Erythroblast (primary cell): ENCODE data around the gene CERS1.

Source experiments
- DNase-seq, 2 experiments: peaks; one replicate each; lab custom pipeline; 2025; lab: John Stamatoyannopoulos, UW
- GATA1 ChIP-seq: IDR thresholded peaks from 2 replicates; pipeline ENCODE4 v1.6.1; 2011; ENCODE audit warnings: low read depth, mild to moderate bottlenecking, control low read depth, low read length, moderate library complexity
- POLR2A ChIP-seq: IDR thresholded peaks from 2 replicates; pipeline ENCODE4 v1.6.1; 2011; ENCODE audit warnings: mild to moderate bottlenecking, low read length

Gene CERS1

DNA sequence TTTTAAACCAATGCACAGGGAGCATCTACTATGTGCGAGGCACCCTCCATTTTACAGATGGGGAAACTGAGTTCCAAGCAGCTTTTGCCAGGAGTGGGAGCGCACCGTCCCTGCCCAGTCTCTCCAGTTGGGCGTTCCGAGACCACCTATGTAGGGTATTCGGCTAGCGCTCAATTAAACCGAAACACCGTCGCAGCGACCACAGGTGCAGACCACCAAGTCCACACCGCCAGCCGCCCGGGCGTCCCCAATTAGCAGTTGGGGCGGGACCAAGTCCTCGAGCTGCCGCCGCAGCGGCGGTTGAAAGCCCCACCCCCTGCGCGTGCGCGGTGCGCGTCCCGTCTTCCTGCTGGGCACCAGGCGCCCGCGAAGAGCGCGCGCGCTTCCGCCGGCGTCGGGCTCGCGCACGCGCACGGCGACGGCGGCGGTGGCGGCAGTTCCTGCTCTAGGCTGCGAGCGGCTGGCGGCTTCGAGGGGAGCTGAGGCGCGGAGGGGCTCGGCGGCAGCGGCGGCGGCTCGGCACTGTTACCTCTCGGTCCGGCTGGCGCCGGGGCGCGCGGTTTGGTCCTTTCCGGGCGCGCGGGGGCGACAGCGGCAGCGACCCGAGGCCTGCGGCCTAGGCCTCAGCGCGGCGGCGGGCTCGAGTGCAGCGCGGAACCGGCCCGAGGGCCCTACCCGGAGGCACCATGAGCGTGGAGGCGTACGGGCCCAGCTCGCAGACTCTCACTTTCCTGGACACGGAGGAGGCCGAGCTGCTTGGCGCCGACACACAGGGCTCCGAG, 64.2 kb downstream of the CERS1 start, which contains the start of gene UPF1:
Gene UPF1, plus strand, starts transcription at position 436 of the 782 bp plus-strand sequence. Its CDS starts 251 bp downstream, at position 687.
- TF ChIP-seq POLR2A (peak; percentile 90), GATA1 (no peak)

DNA sequence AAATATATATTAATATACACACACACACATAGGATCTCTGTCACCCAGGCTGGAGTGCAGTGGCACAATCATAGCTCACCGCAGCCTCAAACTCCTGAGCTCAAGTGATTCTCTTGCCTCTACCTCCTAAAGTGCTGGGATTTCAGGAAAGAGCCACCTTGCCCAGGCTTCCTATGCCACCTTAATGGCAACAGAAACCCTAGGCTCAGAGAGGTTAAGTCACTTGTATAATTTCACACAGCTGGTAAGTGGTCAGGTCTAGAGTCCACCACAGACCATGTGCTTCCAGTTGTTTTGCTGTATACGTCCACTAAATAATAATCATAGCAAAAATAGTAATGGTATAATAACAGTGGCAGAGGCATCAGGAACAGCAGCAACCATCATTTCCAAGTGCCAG, 65.5 kb downstream of the CERS1 start:
- TF ChIP-seq POLR2A (no peak), GATA1 (no peak)
- DNase-seq: no peak

More for the DNA sequence above, 64.2 kb downstream of the CERS1 start, which contains the start of gene UPF1:
- DNase-seq: peak; percentile 97 to 99

DNA sequence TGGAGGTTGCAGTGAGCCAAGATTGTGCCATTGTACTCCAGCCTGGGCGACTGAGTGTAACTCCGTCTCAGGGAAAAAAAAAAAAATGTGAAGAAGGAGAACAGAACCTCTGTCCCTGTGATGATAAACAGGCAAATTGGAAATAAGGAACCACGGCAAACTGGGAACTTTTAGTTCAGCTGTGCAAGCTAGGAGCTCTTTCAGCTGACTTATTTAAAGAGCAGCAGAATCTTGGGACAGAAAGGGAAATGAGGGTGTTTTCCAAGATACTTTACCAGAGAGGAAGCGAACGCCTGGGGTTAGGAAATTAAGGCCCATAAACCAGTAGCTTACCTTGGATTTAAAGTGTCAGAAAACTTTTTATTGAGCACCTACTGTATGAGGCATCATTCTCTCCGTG, 67.2 kb downstream of the CERS1 start:
- no peak for DNase-seq
- TF ChIP-seq POLR2A: no peak
- no peak for TF ChIP-seq GATA1
